GM12878 (cell line): ENCODE measurements around the gene EP400. TPM values are rescaled to one million over a fixed set of nuclear protein-coding genes. Genes with fewer than 3 reads are reported as not detected.

Experiments used
- ATAC-seq: fragments of 200-7000 bp; cut with Tn5 transposase; 3 replicates; pipeline ENCODE4 v1.9.1; 2020; ENCODE audit warnings: mild to moderate bottlenecking, moderate library complexity
- BruUV-seq: library from RNA; stranded (reverse); fragments of 400-500 nt; replicated peaks from 2 replicates; lab custom pipeline; 2021; lab: Mats Ljungman, UMichigan
- CTCF ChIA-PET: fragments of 300-600 bp; sonication (Branson Sonifier 250); formaldehyde crosslinking; extraction: SDS; loops from one replicate; lab custom pipeline; 2021; ENCODE audit warnings: inconsistent platforms; lab: Yijun Ruan, JAX
- POLR2A ChIA-PET: fragments of 350-600 bp; formaldehyde crosslinking; extraction: SDS; loops from one replicate; lab custom pipeline; 2021; ENCODE audit warnings: inconsistent platforms; lab: Charles Lee
- RAD21 ChIA-PET: fragments of 300-600 bp; sonication (Branson Sonifier 250); formaldehyde crosslinking; loops from one replicate; lab custom pipeline; 2023; ENCODE audit warnings: antibody characterized with exemption; ENCODE audit not compliant: unreplicated experiment; lab: Charles Lee
- SMC1A ChIA-PET: fragments of 300-600 bp; sonication (Branson Sonifier 250); formaldehyde crosslinking; loops from one replicate; lab custom pipeline; 2023; ENCODE audit not compliant: unreplicated experiment, uncharacterized antibody; lab: Charles Lee
- DNase-seq: peaks from one replicate; pipeline ENCODE4 v3.0.0-alpha.2; 2011; ENCODE audit warnings: low read depth, low spot score
- FAIRE-seq: peaks from 3 replicates; lab custom pipeline; 2011; peaks lifted over from hg19 to GRCh38; lab: Jason Lieb, UNC
- H2AFZ ChIP-seq: 2 replicates; pipeline ENCODE4 v1.6.0; 2011; ENCODE audit warnings: low read depth, low read length, control low read depth; ENCODE audit not compliant: control insufficient read depth
- H3K27ac ChIP-seq: 2 replicates; pipeline ENCODE4 v1.5.1; 2011; ENCODE audit warnings: control low read depth; ENCODE audit not compliant: control insufficient read depth, insufficient read depth
- H3K27me3 ChIP-seq, 2 experiments: replicated peaks in 1 of 2; 2 replicates each; pipeline versions ENCODE4 v1.6.0 to v1.6.1; 2011; ENCODE audit warnings: low read length in 1 of 2; ENCODE audit not compliant: control insufficient read depth in 2 of 2, insufficient read depth in 2 of 2
- H3K36me3 ChIP-seq, 2 experiments: 2 replicates each; pipeline ENCODE4 v1.5.1; 2011; ENCODE audit warnings: low read length in 1 of 2; ENCODE audit not compliant: control insufficient read depth in 2 of 2, insufficient read depth in 2 of 2
- H3K4me1 ChIP-seq: 2 replicates; pipeline ENCODE4 v1.6.1; 2011; ENCODE audit warnings: mild to moderate bottlenecking, low read length, moderate library complexity, mixed read lengths; ENCODE audit not compliant: control insufficient read depth, insufficient read depth
- H3K4me2 ChIP-seq: 2 replicates; pipeline ENCODE4 v1.6.0; 2011; ENCODE audit warnings: control low read depth; ENCODE audit not compliant: control insufficient read depth, insufficient read depth
- H3K4me3 ChIP-seq: fragments of 200-600 bp; sonication (generic); 2 replicates; pipeline ENCODE4 v1.5.1; 2016
- H3K79me2 ChIP-seq: 2 replicates; pipeline ENCODE4 v1.6.0; 2011; ENCODE audit warnings: low read length; ENCODE audit not compliant: control insufficient read depth, insufficient read depth
- H3K9ac ChIP-seq: 2 replicates; pipeline ENCODE4 v1.8.0; 2011; ENCODE audit warnings: low read length, control low read depth, mixed read lengths; ENCODE audit not compliant: control insufficient read depth, insufficient read depth
- H3K9me3 ChIP-seq: replicated peaks from 3 replicates; pipeline ENCODE4 v1.5.1; 2011; ENCODE audit warnings: mild to moderate bottlenecking, low read length; ENCODE audit not compliant: control insufficient read depth, insufficient read depth
- H4K20me1 ChIP-seq: 2 replicates; pipeline ENCODE4 v1.6.0; 2011; ENCODE audit not compliant: control insufficient read depth, insufficient read depth
- BRCA1 ChIP-seq: IDR thresholded peaks from 2 replicates; pipeline ENCODE4 v1.6.1; 2011; ENCODE audit warnings: low read depth, low read length, improper control_type of control experiment
- DPF2 ChIP-seq: fragments of 450-650 bp; IDR thresholded peaks from 2 replicates; pipeline ENCODE4 v1.6.1; 2017; ENCODE audit warnings: mild to moderate bottlenecking
- KAT2A ChIP-seq: conservative IDR thresholded peaks from 2 replicates; pipeline ENCODE4 v1.6.1; 2011; ENCODE audit warnings: low read depth, low read length; ENCODE audit not compliant: control insufficient read depth
- KDM1A ChIP-seq: fragments of 200-600 bp; sonication (generic); IDR thresholded peaks from 2 replicates; pipeline ENCODE4 v1.6.1; 2016; ENCODE audit warnings: borderline replicate concordance
- POU2F2 ChIP-seq: IDR thresholded peaks from 3 replicates; pipeline ENCODE4 v1.6.1; 2011; ENCODE audit warnings: low read depth, mild to moderate bottlenecking, low read length, borderline replicate concordance
- SIX5 ChIP-seq: IDR thresholded peaks from 2 replicates; pipeline ENCODE4 v1.6.1; 2011; ENCODE audit warnings: mild to moderate bottlenecking, low read depth, low read length, moderate library complexity; ENCODE audit not compliant: severe bottlenecking
- SMAD5 ChIP-seq: IDR thresholded peaks from 2 replicates; pipeline ENCODE4 v1.6.1; 2016; ENCODE audit warnings: antibody characterized with exemption, low read depth
- WGBS: methylation state at CpG from one replicate; pipeline ENCODE4 v1.1.6; 2016; ENCODE audit warnings: low lambda C conversion rate; ENCODE audit not compliant: insufficient replicate concordance, insufficient coverage; ENCODE audit errors: missing lambda C conversion rate; 5-methylcytosine and 5-hydroxymethylcytosine counted together
- in situ Hi-C: fragments of 300-500 bp; cut with MboI; formaldehyde crosslinking; loops from 9 replicates; pipeline ENCODE4 v1.14.3; 2018; ENCODE audit warnings: mixed read lengths
- intact Hi-C: fragments of 100-400 bp; cut with micrococcal nuclease; formaldehyde crosslinking; loops from one replicate; pipeline ENCODE4 v1.14.2; 2022; ENCODE audit not compliant: unreplicated experiment
- polyA plus RNA-seq, 11 experiments: library from polyadenylated mRNA; depleted of rRNA in 4 of 11; unstranded in 6 of 11; stranded (reverse) in 5 of 11; fragments of >200 nt; fragmentation: Nextera tagmentation in 4 of 11; fragmentation: Illumina TruSeq in 1 of 11; extraction: Ambion mirVana in 4 of 11; extraction: Trizol in 1 of 11; gene quantifications; 1 replicate in 1 of 11; 2 replicates in 10 of 11; pipeline versions ENCODE4 v1.2.1 to v1.2.3, GENCODE V29; 2011 to 2016; ENCODE audit warnings: inconsistent platforms in 2 of 11, missing spikeins in 2 of 11, low read depth in 1 of 11
- total RNA-seq, 4 experiments: library from RNA; depleted of rRNA in 3 of 4; stranded (reverse); fragments of >200 nt in 3 of 4; fragmentation: Illumina TruSeq in 1 of 4; extraction: Trizol in 1 of 4; gene quantifications; 2 replicates each; pipeline versions ENCODE4 v1.2.1 to v1.2.3, GENCODE V29; 2013 to 2021
- TF ChIP-seq, protein P1 (sequence below): IDR thresholded peaks from 2 replicates; pipeline ENCODE4 v1.6.1; 2012; ENCODE audit warnings: improper control_type of control experiment, low read depth, low read length; ENCODE audit not compliant: insufficient replicate concordance
- TF ChIP-seq, protein P2 (sequence below): fragments of 450-650 bp; IDR thresholded peaks from 2 replicates; pipeline ENCODE4 v1.6.1; 2017; ENCODE audit warnings: antibody characterized with exemption, mild to moderate bottlenecking, moderate library complexity
- TF ChIP-seq, protein P3 (sequence below): fragments of 450-650 bp; formaldehyde crosslinking; IDR thresholded peaks from 2 replicates; pipeline ENCODE4 v1.5.0; 2022; ENCODE audit warnings: mild to moderate bottlenecking, missing genetic modification characterization
- TF ChIP-seq, protein P4 (sequence below): IDR thresholded peaks from 2 replicates; pipeline ENCODE4 v1.6.1; 2012; ENCODE audit warnings: low read depth, low read length, improper control_type of control experiment

The EP400 gene
- total and polyA plus RNA-seq, 10 of the 15 experiments (the other 5 are each of a cell fraction or from before 2014, with no cell fraction given): 3.8 to 44.2 (median 8.4) TPM

DNA sequence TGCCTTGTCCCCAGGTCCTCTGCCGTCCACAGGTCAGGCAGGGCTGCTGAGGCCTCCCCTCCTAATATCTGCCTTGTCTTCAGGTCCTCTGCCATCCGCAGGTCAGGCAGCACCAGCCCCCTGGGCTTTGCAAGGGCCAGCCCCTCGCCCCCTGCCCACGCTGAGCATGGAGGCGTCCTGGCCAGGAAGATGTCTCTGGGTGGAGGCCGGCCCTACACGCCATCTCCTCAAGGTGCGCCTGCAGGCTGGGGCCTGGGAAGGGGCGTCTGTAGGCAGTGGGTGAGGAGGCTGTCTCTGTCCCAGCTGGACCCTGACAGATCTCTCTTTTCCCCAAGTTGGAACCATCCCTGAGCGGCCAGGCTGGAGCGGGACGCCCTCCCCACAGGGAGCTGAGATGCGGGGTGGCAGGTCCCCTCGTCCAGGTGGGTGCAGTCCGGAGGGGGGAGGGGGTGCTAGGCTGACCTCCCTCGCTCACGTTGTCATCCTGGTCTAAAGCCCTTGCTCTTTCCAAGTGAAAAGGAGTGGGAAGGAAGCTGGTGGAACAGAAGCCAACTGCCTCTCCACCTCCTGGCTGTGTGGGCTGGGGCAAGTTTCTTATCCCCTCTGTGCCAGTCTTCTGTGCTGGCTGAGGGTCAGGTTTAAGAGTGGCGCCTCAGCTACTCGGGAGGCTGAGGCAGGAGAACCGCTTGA is 34.6 kb upstream of the EP400 start:
- Histone ChIP-seq H3K4me3 (no peak overlapping the region), H3K4me1 (no peaks in the 10 kb centered on the region), H3K36me3 (no peaks in the 10 kb centered on the region; a peak in 3 of 4 replicates), H3K9ac (no peak overlapping the region), H3K79me2 (no peaks in the 10 kb centered on the region), H2AFZ (no peak overlapping the region), H3K27ac (no peak overlapping the region), H3K4me2 (no peak overlapping the region), H3K9me3 (no peaks in the 10 kb centered on the region), H4K20me1 (no peaks in the 10 kb centered on the region), H3K27me3 (no peaks in the 10 kb centered on the region)
- CTCF ChIA-PET: no interaction called here
- SMC1A ChIA-PET: no interaction called here
- intact Hi-C loops: no loop called here
- RAD21 ChIA-PET: no interaction called here
- no TSS peak for BruUV-seq
- DNase-seq: no peak
- POLR2A ChIA-PET: no interaction called here
- in situ Hi-C loops: no loop called here
- FAIRE-seq: no peak
- ATAC-seq: no peak
- 89% methylated on average over 19 of the region's 20 CpGs for WGBS
- no peak for TF ChIP-seq SIX5
- TF ChIP-seq, protein P1, sequence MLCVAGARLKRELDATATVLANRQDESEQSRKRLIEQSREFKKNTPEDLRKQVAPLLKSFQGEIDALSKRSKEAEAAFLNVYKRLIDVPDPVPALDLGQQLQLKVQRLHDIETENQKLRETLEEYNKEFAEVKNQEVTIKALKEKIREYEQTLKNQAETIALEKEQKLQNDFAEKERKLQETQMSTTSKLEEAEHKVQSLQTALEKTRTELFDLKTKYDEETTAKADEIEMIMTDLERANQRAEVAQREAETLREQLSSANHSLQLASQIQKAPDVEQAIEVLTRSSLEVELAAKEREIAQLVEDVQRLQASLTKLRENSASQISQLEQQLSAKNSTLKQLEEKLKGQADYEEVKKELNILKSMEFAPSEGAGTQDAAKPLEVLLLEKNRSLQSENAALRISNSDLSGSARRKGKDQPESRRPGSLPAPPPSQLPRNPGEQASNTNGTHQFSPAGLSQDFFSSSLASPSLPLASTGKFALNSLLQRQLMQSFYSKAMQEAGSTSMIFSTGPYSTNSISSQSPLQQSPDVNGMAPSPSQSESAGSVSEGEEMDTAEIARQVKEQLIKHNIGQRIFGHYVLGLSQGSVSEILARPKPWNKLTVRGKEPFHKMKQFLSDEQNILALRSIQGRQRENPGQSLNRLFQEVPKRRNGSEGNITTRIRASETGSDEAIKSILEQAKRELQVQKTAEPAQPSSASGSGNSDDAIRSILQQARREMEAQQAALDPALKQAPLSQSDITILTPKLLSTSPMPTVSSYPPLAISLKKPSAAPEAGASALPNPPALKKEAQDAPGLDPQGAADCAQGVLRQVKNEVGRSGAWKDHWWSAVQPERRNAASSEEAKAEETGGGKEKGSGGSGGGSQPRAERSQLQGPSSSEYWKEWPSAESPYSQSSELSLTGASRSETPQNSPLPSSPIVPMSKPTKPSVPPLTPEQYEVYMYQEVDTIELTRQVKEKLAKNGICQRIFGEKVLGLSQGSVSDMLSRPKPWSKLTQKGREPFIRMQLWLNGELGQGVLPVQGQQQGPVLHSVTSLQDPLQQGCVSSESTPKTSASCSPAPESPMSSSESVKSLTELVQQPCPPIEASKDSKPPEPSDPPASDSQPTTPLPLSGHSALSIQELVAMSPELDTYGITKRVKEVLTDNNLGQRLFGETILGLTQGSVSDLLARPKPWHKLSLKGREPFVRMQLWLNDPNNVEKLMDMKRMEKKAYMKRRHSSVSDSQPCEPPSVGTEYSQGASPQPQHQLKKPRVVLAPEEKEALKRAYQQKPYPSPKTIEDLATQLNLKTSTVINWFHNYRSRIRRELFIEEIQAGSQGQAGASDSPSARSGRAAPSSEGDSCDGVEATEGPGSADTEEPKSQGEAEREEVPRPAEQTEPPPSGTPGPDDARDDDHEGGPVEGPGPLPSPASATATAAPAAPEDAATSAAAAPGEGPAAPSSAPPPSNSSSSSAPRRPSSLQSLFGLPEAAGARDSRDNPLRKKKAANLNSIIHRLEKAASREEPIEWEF: no peak
- TF ChIP-seq, protein P2, sequence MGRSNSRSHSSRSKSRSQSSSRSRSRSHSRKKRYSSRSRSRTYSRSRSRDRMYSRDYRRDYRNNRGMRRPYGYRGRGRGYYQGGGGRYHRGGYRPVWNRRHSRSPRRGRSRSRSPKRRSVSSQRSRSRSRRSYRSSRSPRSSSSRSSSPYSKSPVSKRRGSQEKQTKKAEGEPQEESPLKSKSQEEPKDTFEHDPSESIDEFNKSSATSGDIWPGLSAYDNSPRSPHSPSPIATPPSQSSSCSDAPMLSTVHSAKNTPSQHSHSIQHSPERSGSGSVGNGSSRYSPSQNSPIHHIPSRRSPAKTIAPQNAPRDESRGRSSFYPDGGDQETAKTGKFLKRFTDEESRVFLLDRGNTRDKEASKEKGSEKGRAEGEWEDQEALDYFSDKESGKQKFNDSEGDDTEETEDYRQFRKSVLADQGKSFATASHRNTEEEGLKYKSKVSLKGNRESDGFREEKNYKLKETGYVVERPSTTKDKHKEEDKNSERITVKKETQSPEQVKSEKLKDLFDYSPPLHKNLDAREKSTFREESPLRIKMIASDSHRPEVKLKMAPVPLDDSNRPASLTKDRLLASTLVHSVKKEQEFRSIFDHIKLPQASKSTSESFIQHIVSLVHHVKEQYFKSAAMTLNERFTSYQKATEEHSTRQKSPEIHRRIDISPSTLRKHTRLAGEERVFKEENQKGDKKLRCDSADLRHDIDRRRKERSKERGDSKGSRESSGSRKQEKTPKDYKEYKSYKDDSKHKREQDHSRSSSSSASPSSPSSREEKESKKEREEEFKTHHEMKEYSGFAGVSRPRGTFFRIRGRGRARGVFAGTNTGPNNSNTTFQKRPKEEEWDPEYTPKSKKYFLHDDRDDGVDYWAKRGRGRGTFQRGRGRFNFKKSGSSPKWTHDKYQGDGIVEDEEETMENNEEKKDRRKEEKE: no peak
- no peak for TF ChIP-seq DPF2
- no peak for TF ChIP-seq KDM1A
- TF ChIP-seq POU2F2: no peak
- TF ChIP-seq, protein P3, sequence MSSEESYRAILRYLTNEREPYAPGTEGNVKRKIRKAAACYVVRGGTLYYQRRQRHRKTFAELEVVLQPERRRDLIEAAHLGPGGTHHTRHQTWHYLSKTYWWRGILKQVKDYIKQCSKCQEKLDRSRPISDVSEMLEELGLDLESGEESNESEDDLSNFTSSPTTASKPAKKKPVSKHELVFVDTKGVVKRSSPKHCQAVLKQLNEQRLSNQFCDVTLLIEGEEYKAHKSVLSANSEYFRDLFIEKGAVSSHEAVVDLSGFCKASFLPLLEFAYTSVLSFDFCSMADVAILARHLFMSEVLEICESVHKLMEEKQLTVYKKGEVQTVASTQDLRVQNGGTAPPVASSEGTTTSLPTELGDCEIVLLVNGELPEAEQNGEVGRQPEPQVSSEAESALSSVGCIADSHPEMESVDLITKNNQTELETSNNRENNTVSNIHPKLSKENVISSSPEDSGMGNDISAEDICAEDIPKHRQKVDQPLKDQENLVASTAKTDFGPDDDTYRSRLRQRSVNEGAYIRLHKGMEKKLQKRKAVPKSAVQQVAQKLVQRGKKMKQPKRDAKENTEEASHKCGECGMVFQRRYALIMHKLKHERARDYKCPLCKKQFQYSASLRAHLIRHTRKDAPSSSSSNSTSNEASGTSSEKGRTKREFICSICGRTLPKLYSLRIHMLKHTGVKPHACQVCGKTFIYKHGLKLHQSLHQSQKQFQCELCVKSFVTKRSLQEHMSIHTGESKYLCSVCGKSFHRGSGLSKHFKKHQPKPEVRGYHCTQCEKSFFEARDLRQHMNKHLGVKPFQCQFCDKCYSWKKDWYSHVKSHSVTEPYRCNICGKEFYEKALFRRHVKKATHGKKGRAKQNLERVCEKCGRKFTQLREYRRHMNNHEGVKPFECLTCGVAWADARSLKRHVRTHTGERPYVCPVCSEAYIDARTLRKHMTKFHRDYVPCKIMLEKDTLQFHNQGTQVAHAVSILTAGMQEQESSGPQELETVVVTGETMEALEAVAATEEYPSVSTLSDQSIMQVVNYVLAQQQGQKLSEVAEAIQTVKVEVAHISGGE: no peak
- TF ChIP-seq BRCA1: no peak
- TF ChIP-seq KAT2A: no peak
- TF ChIP-seq, protein P4, sequence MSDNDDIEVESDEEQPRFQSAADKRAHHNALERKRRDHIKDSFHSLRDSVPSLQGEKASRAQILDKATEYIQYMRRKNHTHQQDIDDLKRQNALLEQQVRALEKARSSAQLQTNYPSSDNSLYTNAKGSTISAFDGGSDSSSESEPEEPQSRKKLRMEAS: no peak
- no peak for TF ChIP-seq SMAD5
